ENCODE measurements around the gene ANGPTL7.

GRCh38 chr1:11227106-11228077 lies 38.2 kb downstream of the ANGPTL7 start:
- TF ChIP-seq CTCF (IDR thresholded peaks at IDR 0.05) (no peak), EP300 (IDR thresholded peaks at IDR 0.05) (no peak), POLR2A (IDR thresholded peaks at IDR 0.05) (no peak)

Measured in gastroesophageal sphincter (tissue), 3 donors.